Hypothalamus (tissue), 51 donors: ENCODE measurements around the gene CLEC18B.
A peak's percentile ranks its signal among the peaks of the same experiment; 100 is the strongest.
"Not testable (repeated sequence)": the region's sequence is repeated elsewhere in the genome, so short reads cannot be mapped to it uniquely, and the experiment has no call there.

ENCODE experiments used
- DNase-seq, 51 donors: peaks; one replicate each; lab custom pipeline; 2025; lab: John Stamatoyannopoulos, UW

CLEC18B gene

DNA sequence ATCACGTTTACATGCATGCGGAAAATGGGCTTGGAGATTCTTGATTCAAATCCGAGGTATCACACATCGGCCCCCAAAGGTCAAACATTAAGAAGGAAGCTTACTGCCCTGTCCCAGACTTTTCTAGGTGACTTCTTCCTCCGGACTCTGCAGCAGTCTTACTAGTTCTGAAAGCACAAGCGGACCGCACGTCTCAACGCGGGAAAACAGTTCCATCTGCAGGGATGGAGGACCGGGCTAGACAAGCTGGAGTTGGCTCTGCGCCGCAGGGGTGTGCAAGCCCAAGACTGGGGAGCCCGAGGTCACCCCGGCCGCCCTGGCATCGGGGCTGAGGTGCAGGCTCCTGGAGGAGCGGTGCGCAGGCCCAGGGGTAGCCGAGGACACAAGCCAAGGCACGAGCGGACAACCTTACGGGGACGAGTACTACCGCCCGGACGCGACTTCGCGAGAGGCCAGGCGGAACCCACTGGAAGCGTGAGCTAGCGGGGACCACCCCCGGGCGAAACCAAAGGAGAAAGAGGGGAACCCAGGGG is 53.7 kb downstream of the CLEC18B start:
- DNase-seq: peak in 35 of 51 donors; percentile 1 to 80 (median 50)

DNA sequence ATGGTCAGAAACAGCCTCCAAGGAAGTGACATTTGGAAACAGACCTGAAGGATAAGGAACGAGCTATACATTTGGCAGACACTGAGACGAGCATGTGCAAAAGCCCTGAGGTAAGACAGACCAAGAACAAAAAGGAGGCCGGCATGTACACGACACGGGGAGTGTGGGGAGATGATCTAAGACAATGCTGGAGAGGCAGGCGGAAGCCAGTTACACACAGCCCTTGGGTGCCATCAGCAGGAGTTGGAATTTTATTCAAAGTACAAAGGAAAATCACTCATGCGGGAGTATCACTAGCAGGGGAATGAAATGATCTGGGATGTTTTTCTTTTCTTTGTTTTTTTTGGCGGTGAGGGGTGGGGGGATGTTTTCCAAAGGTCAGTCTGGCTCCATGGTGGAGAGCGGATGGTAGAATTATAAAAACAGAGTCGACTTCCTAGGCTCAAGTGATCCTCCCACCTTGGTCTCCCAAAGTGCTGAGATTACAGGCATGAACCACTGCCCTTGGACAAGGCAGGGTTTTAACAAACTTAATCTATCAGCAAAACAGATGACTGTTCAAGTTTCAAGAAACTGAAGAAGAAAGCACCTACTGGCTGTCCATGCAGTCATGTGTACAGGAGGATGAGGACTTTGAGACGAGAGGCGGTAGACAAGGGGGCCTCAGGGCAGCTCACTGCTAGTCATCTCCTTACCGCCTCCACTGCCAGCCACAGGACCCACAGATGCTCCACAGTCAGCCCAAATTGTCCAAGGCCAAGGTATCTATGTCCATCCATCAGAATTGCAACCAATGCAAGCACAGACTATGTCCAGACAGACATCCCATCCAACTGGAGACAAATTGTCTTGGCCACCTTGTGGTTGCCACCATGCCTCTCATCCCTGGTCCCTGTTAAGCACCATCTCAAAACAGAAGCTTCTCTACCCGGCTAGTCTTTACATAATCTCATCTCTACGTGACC is 59.4 kb downstream of the CLEC18B start:
- DNase-seq: not testable (repeated sequence)
